Stimulated activated CD8-positive, alpha-beta memory T cell treated with anti-CD3 and anti-CD28 coated beads, Interleukin-15, amount 100 ng/mL, for 4 hours (primary cell): ENCODE measurements around the gene SKAP2.

Experiments
- DNase-seq, 2 donors: peaks; one replicate each; pipeline ENCODE4 v3.0.0-alpha.2; 2020; ENCODE audit warnings: low read depth in 2 of 2

Gene SKAP2

DNA sequence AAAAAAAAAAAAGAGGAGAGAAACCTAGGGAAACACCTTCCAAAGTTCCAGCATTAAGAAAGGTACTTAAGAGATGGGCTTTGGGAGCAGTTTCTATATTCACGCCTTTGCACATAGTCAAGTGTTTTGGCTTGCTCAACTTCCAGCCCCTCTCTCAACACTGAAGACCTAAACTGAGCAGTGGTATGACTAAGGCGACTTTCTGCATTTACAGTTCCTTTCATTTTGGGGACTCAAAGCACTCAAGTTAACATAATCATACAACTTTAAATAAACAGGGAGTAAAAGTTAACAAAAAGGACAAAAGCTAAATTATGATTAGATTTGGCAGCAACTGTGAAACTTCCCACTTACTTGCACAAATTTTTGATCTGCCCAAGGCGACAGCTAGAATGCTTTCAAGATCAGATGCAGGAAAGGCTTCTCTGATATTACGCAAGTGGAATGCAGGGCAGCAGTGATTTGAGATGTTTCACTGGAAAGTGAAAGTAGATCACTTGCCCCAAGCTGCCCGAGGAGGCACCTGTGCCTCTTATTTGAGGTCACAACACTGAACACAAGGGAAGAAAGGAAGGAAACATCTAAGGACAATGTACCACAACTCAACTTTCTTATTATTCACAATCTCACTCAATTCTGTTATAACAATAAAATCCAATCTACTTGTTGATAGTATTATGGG, 199.5 kb downstream of the SKAP2 start:
- DNase-seq, result peak in 1 of 2 donors; percentile 4

DNA sequence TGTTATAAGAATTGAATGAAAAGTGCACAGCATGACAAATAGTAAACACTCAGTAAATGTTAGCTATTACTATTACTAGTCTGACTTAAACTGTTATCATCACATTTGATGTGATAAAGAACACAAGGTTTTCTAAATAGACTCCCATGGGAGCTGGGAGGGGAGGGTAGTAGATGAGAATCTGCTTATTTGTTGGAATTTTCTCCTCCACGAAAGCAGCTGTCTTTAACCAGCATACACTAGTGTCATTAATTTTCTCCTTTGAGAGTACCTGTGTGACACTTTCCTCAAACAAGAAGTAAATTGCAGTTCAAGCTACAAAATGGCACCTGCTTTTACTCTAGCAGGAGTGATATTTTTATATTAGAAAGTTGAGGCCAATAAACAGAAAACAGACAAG, 200.1 kb downstream of the SKAP2 start:
- no peak for DNase-seq

DNA sequence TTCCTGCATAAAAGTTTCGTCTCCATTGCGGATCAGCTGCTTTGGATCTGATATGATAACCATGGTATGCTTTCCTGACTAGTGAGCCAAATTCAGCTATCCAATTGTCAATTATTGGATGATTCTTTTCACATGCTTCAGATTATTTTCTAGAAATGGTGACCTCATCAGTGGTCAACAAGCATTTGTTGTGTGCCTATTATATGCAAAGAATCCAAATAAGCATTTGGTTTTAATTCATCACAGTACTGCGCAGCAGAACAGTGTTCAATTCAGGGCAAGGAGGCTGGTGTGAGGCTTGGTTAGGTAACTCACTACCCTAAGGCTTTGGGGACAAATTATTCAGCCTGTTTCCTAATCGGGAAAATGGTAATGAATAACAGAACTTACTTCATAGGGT, 200.5 kb downstream of the SKAP2 start:
- no peak for DNase-seq

DNA sequence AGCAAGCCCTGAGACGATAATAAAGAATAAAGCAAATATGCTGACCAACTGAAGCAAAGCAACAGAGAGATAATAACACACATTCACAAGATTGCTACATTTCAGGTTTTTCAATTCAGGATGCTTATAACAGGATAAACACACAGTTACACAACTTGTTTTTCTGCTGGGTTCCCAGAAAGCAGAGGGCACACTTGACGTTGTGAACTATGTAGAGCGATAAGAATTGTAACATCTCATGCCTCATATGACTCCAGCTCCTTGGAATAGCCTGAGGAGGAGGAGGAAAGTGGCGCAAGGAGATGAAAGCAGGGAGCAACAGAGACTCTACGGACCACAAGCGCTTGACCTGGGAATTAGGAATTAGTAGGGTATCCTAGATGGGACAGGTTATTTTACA, 201.7 kb downstream of the SKAP2 start:
- no peak for DNase-seq

DNA sequence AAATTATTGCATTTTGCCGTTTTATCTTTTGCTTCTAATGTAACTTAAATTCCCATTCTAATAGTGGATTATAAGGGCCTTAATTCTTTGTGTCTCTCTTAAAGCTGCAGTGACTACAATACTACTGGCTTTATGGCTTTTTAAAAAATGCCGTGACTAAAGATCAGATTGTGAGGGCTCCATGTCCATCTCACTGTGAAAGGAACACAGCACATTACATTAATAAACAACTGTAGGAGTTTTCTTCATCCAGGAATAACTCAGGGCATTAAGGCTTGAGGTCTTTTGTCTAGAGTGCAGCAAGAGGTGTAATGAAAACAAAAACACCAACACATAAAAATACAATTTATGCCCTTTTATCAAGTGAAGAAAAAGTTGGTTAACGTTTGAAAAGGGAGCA, 205.3 kb downstream of the SKAP2 start:
- no peak for DNase-seq

GRCh38 chr7:26658389-26659084, 205.9 kb downstream of the SKAP2 start:
- no peak for DNase-seq

GRCh38 chr7:26657686-26658388, 206.6 kb downstream of the SKAP2 start:
- no peak for DNase-seq

- no peak for DNase-seq
Observed at GRCh38 chr7:26657206-26657641, 207.2 kb downstream of the SKAP2 start.

DNA sequence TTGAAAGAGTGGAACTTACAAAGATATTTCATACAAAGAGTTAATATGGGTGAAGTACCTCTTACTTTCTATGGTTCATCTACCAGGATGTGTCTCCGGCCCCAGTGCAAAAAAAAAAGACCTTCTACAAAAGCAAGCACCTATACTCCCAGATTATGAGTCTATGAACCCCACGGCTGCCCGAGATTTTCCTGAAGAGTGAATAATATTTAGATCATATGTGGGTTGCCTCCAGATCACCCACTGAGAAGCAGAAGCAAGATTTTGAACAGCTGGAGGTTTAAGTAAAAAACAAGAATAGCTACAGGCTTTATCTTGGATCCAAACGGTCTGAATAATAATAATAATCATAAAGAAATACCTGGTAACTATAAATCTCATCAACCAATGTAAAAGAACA, 207.7 kb downstream of the SKAP2 start:
- DNase-seq, result no peak

DNA sequence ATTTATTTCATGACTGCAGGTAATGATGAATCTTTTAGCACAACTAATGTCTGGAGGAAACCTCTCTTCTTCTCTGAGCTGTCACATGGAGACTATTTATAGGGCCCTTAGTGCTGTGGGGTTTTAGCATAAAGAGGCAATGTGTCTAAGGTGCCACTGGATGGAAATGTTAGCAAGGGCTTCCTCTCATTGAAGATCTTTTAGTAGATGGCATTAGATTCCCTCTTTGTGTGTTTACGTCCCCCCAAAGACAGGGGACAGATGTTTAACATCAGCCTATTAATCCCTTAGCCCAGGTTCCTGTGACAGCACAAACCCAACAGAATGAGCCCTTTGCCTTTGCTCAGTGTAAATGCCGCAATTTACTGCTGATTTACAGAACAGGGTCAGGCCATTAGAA, 208.6 kb downstream of the SKAP2 start:
- DNase-seq, result no peak

- DNase-seq, result no peak
Observed at GRCh38 chr7:26653430-26654399, 210.7 kb downstream of the SKAP2 start.

DNA sequence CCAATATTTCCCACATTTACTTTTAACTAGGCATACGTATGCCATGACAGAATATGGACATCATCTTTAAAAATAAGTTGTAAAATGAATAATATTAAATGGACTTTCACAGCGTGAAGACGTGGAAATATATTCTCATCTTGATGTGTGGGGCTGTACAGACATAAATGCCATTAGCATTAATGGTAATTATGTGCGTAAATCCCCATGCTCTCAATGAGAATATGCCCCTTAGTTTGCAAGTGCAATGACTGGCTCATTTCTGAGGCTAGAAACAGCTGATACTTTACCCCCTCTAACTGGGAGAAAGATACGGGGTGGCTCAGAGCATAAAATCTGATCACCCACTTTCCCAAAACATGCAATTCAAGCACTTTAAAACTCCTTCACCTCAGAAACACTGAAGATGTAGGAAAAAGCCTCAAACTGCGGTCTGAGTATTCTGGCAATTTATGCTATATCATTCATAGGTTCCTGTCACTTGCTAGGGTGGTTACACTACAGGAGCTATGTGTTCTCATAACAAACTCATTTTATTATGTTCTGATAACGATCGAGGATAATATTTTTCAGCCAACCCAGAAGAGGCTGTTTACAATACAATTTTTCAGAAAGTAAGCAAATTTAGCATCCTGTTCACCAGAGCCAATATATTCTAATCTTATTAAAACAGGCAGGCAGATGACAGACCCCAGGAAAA, 211.8 kb downstream of the SKAP2 start:
- DNase-seq, result no peak

DNA sequence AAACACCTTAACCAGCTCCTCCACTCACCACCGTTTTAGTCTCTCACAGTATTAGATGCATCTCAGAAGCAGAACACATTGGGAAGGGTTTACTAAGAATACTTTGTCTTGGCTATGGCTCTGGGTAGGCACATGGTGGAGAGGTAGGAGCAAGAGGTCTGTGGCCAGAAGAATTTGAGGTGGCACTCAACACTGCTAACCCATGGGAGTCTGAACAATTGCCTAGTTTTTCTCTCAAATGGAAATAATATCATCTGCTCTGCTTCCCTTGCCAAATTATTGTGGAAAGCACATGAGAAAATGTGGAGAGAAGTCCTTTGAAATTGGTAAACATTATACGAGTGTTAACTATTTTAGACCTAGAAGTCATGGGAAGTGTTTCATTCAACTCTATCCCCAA, 214.3 kb downstream of the SKAP2 start:
- no peak for DNase-seq

GRCh38 chr7:26649388-26649787, 215.0 kb downstream of the SKAP2 start:
- DNase-seq, result no peak

DNA sequence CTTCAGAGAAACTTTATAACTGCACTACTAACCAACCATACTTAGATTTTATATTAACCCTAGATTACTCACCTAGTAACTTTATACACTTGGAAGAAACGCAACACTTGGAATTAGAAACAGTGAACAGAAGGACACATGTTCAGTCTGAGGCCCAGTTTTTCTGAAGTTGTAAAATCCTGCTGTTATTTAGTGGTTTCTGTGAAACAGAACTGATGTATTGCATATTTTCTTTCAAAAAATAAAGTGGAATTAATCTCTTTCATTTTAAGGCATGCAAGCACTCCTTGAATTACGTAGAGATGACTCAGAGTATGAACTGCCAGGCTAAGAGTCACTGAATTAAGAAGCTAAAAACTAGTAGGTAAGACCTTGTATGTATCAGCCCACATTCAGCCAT, 215.8 kb downstream of the SKAP2 start:
- no peak for DNase-seq

DNA sequence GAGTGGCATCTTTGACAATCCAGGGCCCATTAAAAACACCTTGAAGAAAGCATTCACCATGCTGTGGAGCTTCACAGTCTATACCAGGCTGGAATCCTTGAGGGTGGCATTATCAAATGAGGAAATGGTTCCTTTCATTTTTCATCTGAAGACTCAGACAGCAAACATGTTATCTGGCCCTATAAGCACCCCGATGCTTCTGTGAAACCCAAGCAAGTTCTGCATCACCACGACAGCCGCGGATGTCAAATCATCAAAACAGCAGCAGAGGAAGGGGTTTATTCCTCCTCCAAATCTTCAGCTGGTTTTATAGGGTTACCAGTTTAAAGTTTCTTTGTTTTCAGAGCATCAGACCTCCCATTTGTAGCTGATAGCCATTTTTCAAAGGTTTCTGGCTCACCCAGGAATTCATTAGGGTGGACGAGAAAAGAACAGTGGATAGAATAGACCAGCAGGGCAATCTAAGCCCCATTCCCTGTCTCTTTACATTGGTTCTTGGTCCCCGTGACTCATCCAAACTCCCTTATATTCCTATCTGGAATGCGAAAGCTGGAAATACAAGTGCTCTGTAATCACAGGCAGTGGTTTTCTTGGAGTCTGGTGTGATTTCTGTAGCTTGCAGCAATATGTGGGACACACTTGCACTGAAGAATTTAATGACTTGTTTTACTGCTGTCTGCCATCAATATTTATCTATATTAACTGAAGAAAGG, 217.9 kb downstream of the SKAP2 start:
- no peak for DNase-seq

DNA sequence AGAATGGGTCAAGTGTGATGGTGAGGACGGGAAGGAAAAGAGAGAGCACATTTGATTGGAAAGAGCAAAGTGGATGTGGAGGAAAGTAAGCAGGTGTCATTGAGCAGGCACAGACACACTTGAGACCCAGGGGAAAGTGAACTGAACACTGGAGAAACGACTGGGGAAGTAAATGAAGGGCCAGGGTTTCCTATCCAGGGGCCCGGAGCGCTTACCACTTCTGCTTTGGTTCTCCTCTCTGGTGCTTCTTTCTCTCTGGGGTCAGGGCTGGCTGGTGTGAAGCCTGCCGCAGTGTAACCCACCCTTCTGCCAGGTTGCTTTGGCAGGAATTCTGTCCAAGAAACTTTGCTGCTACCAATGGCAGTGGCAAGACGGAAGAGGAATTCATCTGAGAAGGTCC, 219.3 kb downstream of the SKAP2 start:
- DNase-seq, result no peak

GRCh38 chr7:26642416-26642815, 222.0 kb downstream of the SKAP2 start:
- DNase-seq, result no peak

DNA sequence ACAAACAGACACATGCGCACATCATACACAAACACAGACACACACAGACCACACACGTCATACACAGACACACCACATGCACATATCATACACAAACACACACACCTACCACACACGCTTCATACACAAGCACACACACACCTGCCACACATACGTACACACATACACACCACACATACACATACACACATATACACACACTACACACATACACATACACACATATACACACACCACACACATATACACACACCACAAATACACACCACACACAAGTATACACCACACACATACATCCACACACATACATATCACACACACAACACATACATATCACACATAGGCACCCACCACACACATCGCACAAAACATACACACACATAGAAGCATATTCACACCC, 224.7 kb downstream of the SKAP2 start:
- DNase-seq, result no peak

DNA sequence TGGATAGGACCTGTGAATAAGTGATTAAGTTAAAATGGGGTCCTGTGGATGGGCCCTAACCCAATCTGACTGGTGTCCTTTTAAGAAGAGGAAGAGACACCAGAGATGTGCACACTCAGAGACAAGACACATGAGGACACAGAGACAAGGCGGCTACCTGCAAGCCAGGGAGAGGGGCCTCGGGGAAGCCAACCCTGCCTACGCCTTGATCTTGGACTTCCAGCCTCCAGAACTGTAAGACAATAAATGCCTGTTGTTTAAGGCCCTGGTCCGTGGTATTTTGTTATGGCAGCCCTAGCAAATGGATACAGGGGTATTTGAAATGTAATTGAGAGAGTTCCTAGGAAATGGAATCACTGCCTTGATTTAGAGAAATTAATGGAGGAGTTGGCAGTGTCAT, 225.3 kb downstream of the SKAP2 start:
- no peak for DNase-seq

DNA sequence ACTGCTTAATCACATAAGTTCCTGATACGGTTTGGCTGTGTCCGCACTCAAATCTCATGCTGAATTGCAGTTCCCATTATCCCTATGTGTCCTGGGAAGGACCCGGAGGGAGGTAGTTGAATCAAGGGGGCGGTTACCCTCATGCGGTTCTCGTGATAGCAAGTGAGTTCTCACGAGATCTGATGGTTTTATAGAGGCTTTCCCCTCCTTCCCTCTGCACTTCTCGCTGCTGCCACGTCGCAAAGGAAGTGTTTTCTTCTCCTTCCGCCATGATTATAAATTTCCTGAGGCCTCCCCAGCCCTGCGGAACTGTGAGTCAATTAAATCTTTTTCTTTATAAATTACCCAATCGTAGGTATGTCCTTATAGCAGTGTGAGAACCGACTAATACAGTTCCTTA, 226.2 kb downstream of the SKAP2 start:
- DNase-seq, result no peak
